ENCODE measurements around the gene SORCS2. TPM values are rescaled to one million over a fixed set of nuclear protein-coding genes. Genes with fewer than 3 reads are reported as not detected.

The SORCS2 gene
- total and polyA plus RNA-seq, 2 of the 4 experiments (the other 2 are of a cell fraction), result 0.36 to 0.62 TPM

DNA sequence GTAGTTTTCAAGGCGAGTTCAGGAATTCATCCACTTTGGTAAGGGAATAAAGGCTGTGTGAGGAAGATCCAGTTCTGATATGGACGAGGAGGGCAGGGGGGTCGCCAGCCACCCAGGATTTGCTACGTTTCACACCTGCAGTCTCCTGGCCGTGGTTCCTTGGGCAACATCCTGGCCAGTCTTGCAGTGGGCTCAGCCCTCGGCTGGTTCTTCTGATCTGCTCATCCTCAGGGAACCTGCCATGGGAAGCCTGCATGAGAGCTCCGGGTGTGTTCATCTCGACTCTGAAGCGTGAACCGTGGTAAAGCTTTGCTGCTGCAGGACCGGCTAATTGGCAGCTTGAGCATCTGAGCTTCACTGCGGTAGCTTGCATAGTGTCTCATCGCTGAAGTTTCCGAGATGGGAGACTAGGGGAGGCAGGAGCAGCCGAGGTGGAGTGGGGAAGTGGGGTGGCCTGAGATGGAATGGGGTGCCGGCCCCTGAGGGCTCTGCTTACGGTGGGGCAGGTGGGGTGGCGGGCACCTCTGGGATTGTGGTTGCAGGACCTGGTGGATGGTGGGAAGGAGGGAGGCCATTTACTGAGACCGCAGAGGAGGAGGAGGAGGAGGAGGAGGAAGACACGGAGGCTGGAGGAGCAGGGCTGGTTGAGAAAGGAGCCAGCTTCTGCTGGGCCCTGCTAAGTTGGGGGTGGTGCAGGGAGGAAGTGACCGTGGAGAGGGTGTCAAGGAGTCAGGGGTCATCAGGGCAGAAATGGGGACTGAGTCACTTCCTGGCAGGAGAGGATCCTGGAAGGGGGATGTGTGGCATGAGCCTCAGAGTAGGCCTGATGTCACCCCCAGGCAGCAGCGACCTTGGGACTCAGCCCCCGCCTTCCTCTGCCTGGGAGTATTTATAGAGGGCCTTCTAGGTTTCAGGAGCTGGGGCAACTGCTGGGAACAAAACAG, 455.5 kb downstream of the SORCS2 start (continued):
- TF ChIP-seq, protein P1, sequence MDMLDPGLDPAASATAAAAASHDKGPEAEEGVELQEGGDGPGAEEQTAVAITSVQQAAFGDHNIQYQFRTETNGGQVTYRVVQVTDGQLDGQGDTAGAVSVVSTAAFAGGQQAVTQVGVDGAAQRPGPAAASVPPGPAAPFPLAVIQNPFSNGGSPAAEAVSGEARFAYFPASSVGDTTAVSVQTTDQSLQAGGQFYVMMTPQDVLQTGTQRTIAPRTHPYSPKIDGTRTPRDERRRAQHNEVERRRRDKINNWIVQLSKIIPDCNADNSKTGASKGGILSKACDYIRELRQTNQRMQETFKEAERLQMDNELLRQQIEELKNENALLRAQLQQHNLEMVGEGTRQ (IDR thresholded peaks at IDR 0.05; ENCODE audit: low read depth, low read length), result no peak
